Stomach (tissue), 4 donors: ENCODE results near the gene CD14.

ENCODE experiments used
- CTCF ChIP-seq, 7 experiments: fragments of 450-650 bp in 4 of 7; fragments of 200-600 bp in 3 of 7; sonication (generic) in 3 of 7; IDR thresholded peaks; one replicate each; pipeline ENCODE4 v1.5.1; 2016 to 2019; ENCODE audit warnings: antibody characterized with exemption in 7 of 7, control low read depth in 2 of 7, mild to moderate bottlenecking in 1 of 7
- POLR2AphosphoS5 ChIP-seq, 3 donors: sonication (generic); formaldehyde crosslinking; IDR thresholded peaks; one replicate each; pipeline ENCODE4 v1.6.1; 2016; ENCODE audit warnings: antibody characterized with exemption in 3 of 3

GRCh38 chr5:140594169-140594568, 38.8 kb downstream of the CD14 start:
- TF ChIP-seq CTCF (IDR thresholded peaks at IDR 0.05) (no peak), POLR2AphosphoS5 (IDR thresholded peaks at IDR 0.05) (no peak)
